Measurements from ENCODE around the gene MRGPRX1. TPM values are rescaled to one million over a fixed set of nuclear protein-coding genes. Genes with fewer than 3 reads are reported as not detected.

The MRGPRX1 gene
- total RNA-seq, 1 donor from 2014 or later, result not detected

DNA sequence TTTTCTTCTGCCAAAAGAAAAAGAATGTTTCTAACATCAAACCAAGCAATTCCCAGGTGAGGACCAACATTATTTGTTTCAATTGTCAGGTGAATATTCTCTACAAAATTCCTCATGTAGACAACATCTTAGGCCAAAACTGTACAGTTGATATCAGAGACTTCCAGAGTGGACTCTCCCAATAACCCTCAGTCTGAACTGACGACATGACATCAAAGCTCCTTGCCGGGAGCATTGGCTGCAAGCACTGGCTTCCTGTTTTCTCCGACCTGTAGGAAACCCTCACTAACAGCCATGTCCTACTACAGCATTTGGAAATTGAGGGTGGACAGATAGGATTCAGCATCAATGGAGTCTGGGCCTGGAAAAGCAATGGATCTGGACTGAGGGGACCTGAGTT is 30.5 kb upstream of the MRGPRX1 start:
- no peak for DNase-seq (ENCODE audit: low read depth)
- TF ChIP-seq, protein P1, sequence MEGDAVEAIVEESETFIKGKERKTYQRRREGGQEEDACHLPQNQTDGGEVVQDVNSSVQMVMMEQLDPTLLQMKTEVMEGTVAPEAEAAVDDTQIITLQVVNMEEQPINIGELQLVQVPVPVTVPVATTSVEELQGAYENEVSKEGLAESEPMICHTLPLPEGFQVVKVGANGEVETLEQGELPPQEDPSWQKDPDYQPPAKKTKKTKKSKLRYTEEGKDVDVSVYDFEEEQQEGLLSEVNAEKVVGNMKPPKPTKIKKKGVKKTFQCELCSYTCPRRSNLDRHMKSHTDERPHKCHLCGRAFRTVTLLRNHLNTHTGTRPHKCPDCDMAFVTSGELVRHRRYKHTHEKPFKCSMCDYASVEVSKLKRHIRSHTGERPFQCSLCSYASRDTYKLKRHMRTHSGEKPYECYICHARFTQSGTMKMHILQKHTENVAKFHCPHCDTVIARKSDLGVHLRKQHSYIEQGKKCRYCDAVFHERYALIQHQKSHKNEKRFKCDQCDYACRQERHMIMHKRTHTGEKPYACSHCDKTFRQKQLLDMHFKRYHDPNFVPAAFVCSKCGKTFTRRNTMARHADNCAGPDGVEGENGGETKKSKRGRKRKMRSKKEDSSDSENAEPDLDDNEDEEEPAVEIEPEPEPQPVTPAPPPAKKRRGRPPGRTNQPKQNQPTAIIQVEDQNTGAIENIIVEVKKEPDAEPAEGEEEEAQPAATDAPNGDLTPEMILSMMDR (IDR thresholded peaks at IDR 0.05; ENCODE audit: insufficient read depth, low read length, poor library complexity, severe bottlenecking), result no peak
- Histone ChIP-seq H3K36me3 (ENCODE audit: control insufficient read depth, insufficient read depth, low read length) (no peaks in the 10 kb centered on the region), H3K4me3 (ENCODE audit: low read depth, low read length) (no peak overlapping the region), H3K27me3 (ENCODE audit: control insufficient read depth, insufficient read depth, low read length) (no peaks in the 10 kb centered on the region)

DNA sequence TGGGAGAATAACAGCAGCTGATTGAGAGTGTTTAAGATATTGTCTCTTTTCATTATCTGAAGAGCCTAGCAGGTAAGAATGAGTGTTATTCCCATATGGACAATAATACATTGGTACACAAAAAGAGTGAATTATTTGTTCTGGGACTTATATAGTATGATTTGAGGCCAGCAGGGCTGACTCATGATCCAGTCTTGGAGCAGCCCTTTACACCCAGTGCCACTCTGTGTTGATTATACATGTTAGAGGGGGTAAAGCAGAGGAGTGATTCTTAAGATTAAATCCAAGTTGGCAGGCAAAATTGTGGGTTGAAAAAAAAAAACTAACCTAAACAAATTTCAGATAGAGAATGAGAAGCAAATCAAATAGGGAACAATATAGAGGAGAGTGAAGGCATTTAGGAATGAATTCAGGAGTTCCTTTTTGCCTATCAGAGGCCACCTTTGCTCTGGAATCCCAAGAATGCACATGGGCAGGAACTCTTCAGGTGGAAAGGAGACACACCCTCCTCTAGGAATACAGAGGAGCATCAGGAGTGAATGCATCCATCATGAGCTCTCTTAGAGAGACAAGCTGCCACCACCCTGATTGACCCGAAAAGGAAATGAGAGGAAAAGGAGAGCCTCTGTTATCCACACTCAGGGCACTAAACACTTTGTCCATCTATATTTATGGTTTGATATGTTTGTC is 19.2 kb upstream of the MRGPRX1 start:
- TF ChIP-seq, protein P1 (IDR thresholded peaks at IDR 0.05; ENCODE audit: insufficient read depth, low read length, poor library complexity, severe bottlenecking), result no peak
- DNase-seq (ENCODE audit: low read depth), result no peak
- H3K27me3 ChIP-seq (ENCODE audit: control insufficient read depth, insufficient read depth, low read length), result no peaks in the 10 kb centered on the region
- no peaks in the 10 kb centered on the region for H3K36me3 ChIP-seq (ENCODE audit: control insufficient read depth, insufficient read depth, low read length)
- H3K4me3 ChIP-seq (ENCODE audit: low read depth, low read length), result no peak overlapping the region

DNA sequence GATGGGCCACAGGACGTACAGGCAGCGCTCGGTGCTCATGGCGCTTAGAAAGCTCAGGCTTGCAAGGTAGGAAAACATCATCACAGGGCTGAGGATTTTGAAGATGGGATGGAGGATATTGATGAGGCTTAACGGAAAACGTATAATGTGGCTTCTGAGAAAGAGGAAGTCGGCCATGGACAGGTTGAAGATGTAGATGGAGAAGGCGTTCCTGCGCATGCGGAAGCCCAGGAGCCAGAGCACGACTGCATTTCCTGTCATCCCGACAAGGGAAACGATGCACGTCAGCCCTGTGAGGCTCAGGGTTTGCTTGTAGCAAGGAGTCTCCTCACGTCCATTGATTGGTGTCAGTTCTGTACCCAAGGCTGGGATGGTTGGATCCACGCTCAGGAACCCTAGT is 17.4 kb upstream of the MRGPRX1 start:
- TF ChIP-seq, protein P1 (IDR thresholded peaks at IDR 0.05; ENCODE audit: insufficient read depth, low read length, poor library complexity, severe bottlenecking), result no peak
- DNase-seq (ENCODE audit: low read depth), result no peak
- Histone ChIP-seq H3K4me3 (ENCODE audit: low read depth, low read length) (no peak overlapping the region), H3K27me3 (ENCODE audit: control insufficient read depth, insufficient read depth, low read length) (no peaks in the 10 kb centered on the region), H3K36me3 (ENCODE audit: control insufficient read depth, insufficient read depth, low read length) (no peaks in the 10 kb centered on the region)

DNA sequence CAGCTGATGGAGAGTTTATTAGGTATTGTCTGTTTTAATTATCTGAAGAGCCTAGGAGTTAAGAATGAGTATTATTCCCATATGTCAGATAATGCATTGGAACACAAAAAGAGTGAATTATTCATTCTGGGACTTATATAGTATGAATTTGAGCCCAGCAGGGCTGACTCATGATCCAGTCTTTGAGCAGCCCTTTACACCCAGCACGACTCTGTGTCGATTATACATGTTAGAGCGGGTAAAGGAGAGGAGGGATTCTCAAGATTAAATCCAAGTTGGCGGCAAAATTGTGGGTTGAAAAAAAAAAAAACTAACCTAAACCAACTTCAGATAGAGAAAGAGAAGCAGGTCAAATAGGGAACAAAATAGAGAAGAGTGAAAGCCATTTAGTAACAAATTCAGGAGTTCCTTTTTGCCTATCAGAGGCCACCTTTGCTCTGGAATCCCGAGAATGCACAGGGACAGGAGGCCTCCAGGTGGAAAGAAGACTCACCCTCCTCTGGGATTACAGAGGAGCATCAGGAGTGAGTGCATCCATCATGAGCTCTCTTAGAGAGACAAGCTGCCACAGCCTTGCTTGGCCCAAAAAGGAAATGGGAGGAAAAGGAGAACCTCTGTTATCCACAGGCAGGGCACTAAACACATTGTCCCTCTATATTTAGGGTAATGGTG is 3.1 kb downstream of the MRGPRX1 start:
- TF ChIP-seq, protein P1 (IDR thresholded peaks at IDR 0.05; ENCODE audit: insufficient read depth, low read length, poor library complexity, severe bottlenecking), result no peak
- no peak overlapping the region for H3K4me3 ChIP-seq (ENCODE audit: low read depth, low read length)
- DNase-seq (ENCODE audit: low read depth), result no peak
- H3K27me3 ChIP-seq (ENCODE audit: control insufficient read depth, insufficient read depth, low read length), result no peaks in the 10 kb centered on the region
- H3K36me3 ChIP-seq (ENCODE audit: control insufficient read depth, insufficient read depth, low read length), result no peaks in the 10 kb centered on the region

DNA sequence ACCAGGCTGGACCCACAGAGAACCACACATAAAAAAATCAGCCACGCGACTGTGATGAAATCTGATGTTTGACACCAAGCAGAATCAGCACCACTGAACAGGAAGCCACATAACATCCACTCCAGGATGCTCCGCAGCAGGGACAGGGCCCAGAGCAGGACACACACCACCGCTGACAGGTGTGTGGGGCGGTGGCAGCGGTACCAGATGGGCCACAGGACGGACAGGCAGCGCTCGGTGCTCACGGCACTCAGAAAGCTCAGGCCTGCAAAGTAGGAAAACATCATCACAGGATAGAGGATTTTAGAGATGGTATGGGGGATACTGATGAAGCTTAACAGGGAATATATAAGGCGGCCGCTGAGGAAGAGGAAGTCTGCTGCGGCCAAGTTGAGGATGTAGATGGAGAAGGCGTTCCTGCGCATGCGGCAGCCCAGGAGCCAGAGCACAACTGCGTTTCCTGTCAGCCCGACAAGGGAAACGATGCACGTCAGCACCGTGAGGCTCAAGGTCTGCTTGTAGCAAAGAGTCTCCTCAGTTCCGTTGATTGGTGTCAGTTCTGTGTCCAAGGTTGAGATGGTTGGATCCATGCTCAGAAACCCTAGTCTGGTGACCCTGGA is 4.9 kb downstream of the MRGPRX1 start:
- H3K4me3 ChIP-seq (ENCODE audit: low read depth, low read length), result no peak overlapping the region
- no peaks in the 10 kb centered on the region for H3K36me3 ChIP-seq (ENCODE audit: control insufficient read depth, insufficient read depth, low read length)
- H3K27me3 ChIP-seq (ENCODE audit: control insufficient read depth, insufficient read depth, low read length), result no peaks in the 10 kb centered on the region
- no peak for DNase-seq (ENCODE audit: low read depth)
- TF ChIP-seq, protein P1 (IDR thresholded peaks at IDR 0.05; ENCODE audit: insufficient read depth, low read length, poor library complexity, severe bottlenecking), result no peak
